IPS-18a (cell line): ENCODE data around the gene VSIG10L.

Source experiments
- H3K27ac ChIP-seq: one replicate; pipeline ENCODE4 v1.5.1; 2013; ENCODE audit warnings: low read length
- H3K27me3 ChIP-seq: one replicate; pipeline ENCODE4 v1.6.1; 2013; ENCODE audit warnings: mild to moderate bottlenecking, low read length; ENCODE audit not compliant: control insufficient read depth, insufficient read depth
- H3K36me3 ChIP-seq: one replicate; pipeline ENCODE4 v1.6.1; 2013; ENCODE audit warnings: low read depth, low read length; ENCODE audit not compliant: control insufficient read depth
- H3K4me1 ChIP-seq: one replicate; pipeline ENCODE4 v1.6.1; 2013; ENCODE audit warnings: low read depth, low read length; ENCODE audit not compliant: control insufficient read depth
- H3K4me3 ChIP-seq: one replicate; pipeline ENCODE4 v1.5.1; 2013; ENCODE audit warnings: low read length
- H3K9ac ChIP-seq: one replicate; pipeline ENCODE4 v1.6.1; 2013; ENCODE audit warnings: mild to moderate bottlenecking, low read length, moderate library complexity
- H3K9me3 ChIP-seq: one replicate; pipeline ENCODE4 v1.6.1; 2013; ENCODE audit warnings: low read depth, low read length; ENCODE audit not compliant: control insufficient read depth

VSIG10L gene

GRCh38 chr19:51296336-51297093 is 45.4 kb downstream of the VSIG10L start:
- no peak overlapping the region for H3K9ac ChIP-seq
- H3K9me3 ChIP-seq: no peaks in the 10 kb centered on the region
- H3K27me3 ChIP-seq: no peaks in the 10 kb centered on the region
- H3K4me1 ChIP-seq: peaks cover 39% of the 10 kb centered on the region
- no peak overlapping the region for H3K27ac ChIP-seq
- H3K4me3 ChIP-seq: no peak overlapping the region
- H3K36me3 ChIP-seq: no peaks in the 10 kb centered on the region

- Histone ChIP-seq H3K9me3 (no peaks in the 10 kb centered on the region), H3K4me1 (peaks cover 39% of the 10 kb centered on the region), H3K9ac (no peak overlapping the region), H3K4me3 (no peak overlapping the region), H3K36me3 (no peaks in the 10 kb centered on the region), H3K27ac (no peak overlapping the region), H3K27me3 (no peaks in the 10 kb centered on the region)
Measured at GRCh38 chr19:51295382-51296126, 46.4 kb downstream of the VSIG10L start.

- Histone ChIP-seq H3K4me1 (peaks cover 39% of the 10 kb centered on the region), H3K36me3 (no peaks in the 10 kb centered on the region), H3K4me3 (no peak overlapping the region), H3K9ac (no peak overlapping the region), H3K27ac (no peak overlapping the region), H3K9me3 (no peaks in the 10 kb centered on the region), H3K27me3 (no peaks in the 10 kb centered on the region)
Measured at GRCh38 chr19:51294977-51295375, 47.0 kb downstream of the VSIG10L start.

- Histone ChIP-seq H3K36me3 (no peaks in the 10 kb centered on the region), H3K27ac (no peak overlapping the region), H3K4me1 (peaks cover 39% of the 10 kb centered on the region), H3K4me3 (no peak overlapping the region), H3K9ac (no peak overlapping the region), H3K27me3 (no peaks in the 10 kb centered on the region), H3K9me3 (no peaks in the 10 kb centered on the region)
Measured at GRCh38 chr19:51294211-51294976, 47.5 kb downstream of the VSIG10L start.

GRCh38 chr19:51293571-51294210 is 48.2 kb downstream of the VSIG10L start:
- peak overlapping the region; percentile 4 for H3K4me3 ChIP-seq
- H3K27ac ChIP-seq: no peak overlapping the region
- H3K27me3 ChIP-seq: no peaks in the 10 kb centered on the region
- H3K9me3 ChIP-seq: no peaks in the 10 kb centered on the region
- H3K36me3 ChIP-seq: no peaks in the 10 kb centered on the region
- H3K4me1 ChIP-seq: peaks cover 39% of the 10 kb centered on the region
- H3K9ac ChIP-seq: no peak overlapping the region

- Histone ChIP-seq H3K36me3 (no peaks in the 10 kb centered on the region), H3K4me3 (peak overlapping the region; percentile 4), H3K4me1 (peaks cover 39% of the 10 kb centered on the region), H3K9ac (no peak overlapping the region), H3K27me3 (no peaks in the 10 kb centered on the region), H3K27ac (no peak overlapping the region), H3K9me3 (no peaks in the 10 kb centered on the region)
Measured at GRCh38 chr19:51292971-51293370, 49.0 kb downstream of the VSIG10L start.

- no peaks in the 10 kb centered on the region for H3K36me3 ChIP-seq
- no peak overlapping the region for H3K4me3 ChIP-seq
- no peak overlapping the region for H3K27ac ChIP-seq
- H3K9ac ChIP-seq: no peak overlapping the region
- peaks cover 23% of the 10 kb centered on the region for H3K4me1 ChIP-seq
- H3K9me3 ChIP-seq: no peaks in the 10 kb centered on the region
- no peaks in the 10 kb centered on the region for H3K27me3 ChIP-seq
Measured at GRCh38 chr19:51289635-51290034, 52.3 kb downstream of the VSIG10L start.

GRCh38 chr19:51285682-51286081 is 56.3 kb downstream of the VSIG10L start:
- no peak overlapping the region for H3K4me3 ChIP-seq

GRCh38 chr19:51282335-51282734 is 59.6 kb downstream of the VSIG10L start:
- Histone ChIP-seq H3K27me3 (no peaks in the 10 kb centered on the region), H3K36me3 (no peaks in the 10 kb centered on the region), H3K4me3 (no peak overlapping the region), H3K9ac (no peak overlapping the region), H3K4me1 (no peaks in the 10 kb centered on the region), H3K27ac (no peak overlapping the region), H3K9me3 (no peaks in the 10 kb centered on the region)

More at GRCh38 chr19:51285682-51286081, 56.3 kb downstream of the VSIG10L start:
- no peaks in the 10 kb centered on the region for H3K9me3 ChIP-seq
- H3K27ac ChIP-seq: no peak overlapping the region
- no peaks in the 10 kb centered on the region for H3K36me3 ChIP-seq
- H3K4me1 ChIP-seq: no peaks in the 10 kb centered on the region
- H3K9ac ChIP-seq: no peak overlapping the region
- H3K27me3 ChIP-seq: no peaks in the 10 kb centered on the region
